HG03280 (cell line): ENCODE results near the gene MBIP.

Experiments
- ATAC-seq: cut with Tn5 transposase; IDR thresholded peaks from one replicate; pipeline ENCODE4 v1.9.1; 2021; ENCODE audit warnings: mild to moderate bottlenecking, moderate library complexity; ENCODE audit not compliant: unreplicated experiment

The MBIP gene

GRCh38 chr14:36315159-36315853, 5.1 kb downstream of the MBIP start:
- no peak for ATAC-seq

- ATAC-seq, result no peak
These were observed 6.5 kb downstream of the MBIP start for GRCh38 chr14:36313898-36314297.

- no peak for ATAC-seq
These were observed 7.2 kb downstream of the MBIP start for GRCh38 chr14:36313206-36313605.

GRCh38 chr14:36306836-36307235, 13.6 kb downstream of the MBIP start:
- ATAC-seq, result no peak

GRCh38 chr14:36304895-36305294, 15.5 kb downstream of the MBIP start:
- no peak for ATAC-seq

GRCh38 chr14:36303960-36304359, 16.5 kb downstream of the MBIP start:
- ATAC-seq, result no peak

- no peak for ATAC-seq
These were observed 17.6 kb downstream of the MBIP start for GRCh38 chr14:36302823-36303222.

GRCh38 chr14:36301159-36301558, 19.3 kb downstream of the MBIP start:
- no peak for ATAC-seq

- ATAC-seq, result no peak
These were observed 20.1 kb downstream of the MBIP start for GRCh38 chr14:36300337-36300736.

- ATAC-seq, result no peak
These were observed 24.5 kb downstream of the MBIP start for GRCh38 chr14:36295642-36296627.

GRCh38 chr14:36294543-36294942, 25.9 kb downstream of the MBIP start:
- no peak for ATAC-seq

- ATAC-seq, result no peak
These were observed 26.6 kb downstream of the MBIP start for GRCh38 chr14:36293824-36294223.

- ATAC-seq, result no peak
These were observed 30.5 kb downstream of the MBIP start for GRCh38 chr14:36289954-36290353.

GRCh38 chr14:36288496-36288895, 31.9 kb downstream of the MBIP start:
- ATAC-seq, result no peak

- no peak for ATAC-seq
These were observed 35.4 kb downstream of the MBIP start for GRCh38 chr14:36284971-36285595.

- no peak for ATAC-seq
These were observed 39.1 kb downstream of the MBIP start for GRCh38 chr14:36281309-36281708.

- ATAC-seq, result no peak
These were observed 40.9 kb downstream of the MBIP start for GRCh38 chr14:36279306-36280190.

- no peak for ATAC-seq
These were observed 44.7 kb downstream of the MBIP start for GRCh38 chr14:36275741-36276140.

- no peak for ATAC-seq
These were observed 48.2 kb downstream of the MBIP start for GRCh38 chr14:36271939-36272907.
